HG02885 (cell line): Measurements from ENCODE around the gene LMF2.
A peak's percentile ranks its signal among the peaks of the same experiment; 100 is the strongest.
"Not testable (repeated sequence)": the region's sequence is repeated elsewhere in the genome, so short reads cannot be mapped to it uniquely, and the experiment has no call there.

Experiments
- ATAC-seq: cut with Tn5 transposase; IDR thresholded peaks from one replicate; pipeline ENCODE4 v1.9.1; 2021; ENCODE audit warnings: mild to moderate bottlenecking; ENCODE audit not compliant: unreplicated experiment, poor library complexity

Gene LMF2

DNA sequence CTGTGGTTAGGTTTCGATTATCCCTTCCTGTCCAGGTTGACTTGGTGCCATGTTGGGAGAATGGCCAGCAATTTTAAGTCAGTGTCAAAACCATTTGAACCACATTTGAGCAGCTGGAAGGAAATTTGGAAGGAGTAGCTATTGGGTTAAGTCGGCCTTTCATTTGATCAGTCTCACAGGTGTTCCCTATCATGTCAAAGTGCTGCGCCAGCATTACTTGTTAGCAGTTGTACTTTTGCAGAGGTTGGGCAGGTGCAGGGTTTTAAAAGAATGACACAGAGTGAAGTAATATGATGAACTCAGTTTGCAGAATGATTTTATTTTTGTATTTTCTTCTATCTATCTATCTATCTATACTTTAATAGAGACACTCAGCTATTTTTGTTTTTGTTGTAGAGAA lies 28.7 kb upstream of the LMF2 start:
- no peak for ATAC-seq

DNA sequence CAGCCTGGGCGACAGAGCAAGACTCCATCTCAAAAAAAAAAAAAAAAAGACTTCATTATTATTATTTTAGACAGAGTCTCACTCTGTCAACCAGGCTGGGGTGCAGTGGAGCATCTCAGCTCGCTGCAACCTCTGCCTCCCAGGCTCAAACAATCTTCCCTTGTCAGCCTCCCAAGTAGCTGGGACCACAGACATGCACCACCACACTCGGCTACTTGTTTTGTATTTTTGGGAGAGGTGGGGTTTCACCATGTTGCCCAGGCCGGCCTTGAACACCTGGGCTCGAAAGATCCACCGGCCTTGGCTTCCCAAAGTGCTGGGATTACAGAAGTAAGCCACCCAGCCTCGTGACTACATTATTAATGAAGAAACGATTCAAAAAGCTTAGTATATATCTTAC lies 27.6 kb upstream of the LMF2 start:
- ATAC-seq = no peak

DNA sequence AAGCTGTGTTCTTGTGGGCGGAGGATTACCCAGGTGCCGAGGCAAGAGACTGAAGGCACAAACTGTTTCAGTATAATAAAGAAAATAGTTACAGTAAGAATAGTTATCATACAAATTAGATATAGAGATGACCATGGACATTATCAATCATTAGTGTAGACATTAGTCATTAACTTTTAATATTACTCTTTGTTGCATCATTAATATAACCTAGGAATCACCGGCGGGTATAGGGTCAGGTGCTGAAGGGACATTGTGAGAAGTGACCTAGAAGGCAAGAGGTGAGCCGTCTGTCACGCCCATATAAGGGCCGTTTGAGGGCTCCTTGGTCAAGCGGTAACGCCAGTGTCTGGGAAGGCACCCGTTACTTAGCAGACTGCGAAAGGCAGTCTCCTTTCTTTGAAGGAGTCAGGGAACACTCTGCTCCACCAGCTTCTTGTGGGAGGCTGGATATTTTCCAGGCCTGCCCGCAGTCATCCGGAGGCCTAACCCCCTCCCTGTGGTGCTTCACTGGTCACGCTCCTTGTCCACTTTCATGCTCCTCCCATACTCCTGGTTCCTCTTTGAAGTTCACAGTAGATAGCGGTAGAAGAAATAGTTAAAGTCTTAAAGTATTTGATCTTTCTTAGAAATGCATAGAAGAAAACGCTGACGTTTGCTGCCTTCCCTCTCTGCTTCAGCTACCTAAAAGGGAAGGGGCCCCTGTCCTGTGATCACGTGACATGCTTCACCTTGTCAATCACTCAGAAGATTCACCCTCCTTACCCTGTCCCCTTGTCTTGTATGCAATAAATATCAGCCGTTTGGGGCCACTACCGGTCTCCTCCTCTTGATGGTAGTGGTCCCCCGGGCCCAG lies 26.6 kb upstream of the LMF2 start:
- not testable (repeated sequence) for ATAC-seq

DNA sequence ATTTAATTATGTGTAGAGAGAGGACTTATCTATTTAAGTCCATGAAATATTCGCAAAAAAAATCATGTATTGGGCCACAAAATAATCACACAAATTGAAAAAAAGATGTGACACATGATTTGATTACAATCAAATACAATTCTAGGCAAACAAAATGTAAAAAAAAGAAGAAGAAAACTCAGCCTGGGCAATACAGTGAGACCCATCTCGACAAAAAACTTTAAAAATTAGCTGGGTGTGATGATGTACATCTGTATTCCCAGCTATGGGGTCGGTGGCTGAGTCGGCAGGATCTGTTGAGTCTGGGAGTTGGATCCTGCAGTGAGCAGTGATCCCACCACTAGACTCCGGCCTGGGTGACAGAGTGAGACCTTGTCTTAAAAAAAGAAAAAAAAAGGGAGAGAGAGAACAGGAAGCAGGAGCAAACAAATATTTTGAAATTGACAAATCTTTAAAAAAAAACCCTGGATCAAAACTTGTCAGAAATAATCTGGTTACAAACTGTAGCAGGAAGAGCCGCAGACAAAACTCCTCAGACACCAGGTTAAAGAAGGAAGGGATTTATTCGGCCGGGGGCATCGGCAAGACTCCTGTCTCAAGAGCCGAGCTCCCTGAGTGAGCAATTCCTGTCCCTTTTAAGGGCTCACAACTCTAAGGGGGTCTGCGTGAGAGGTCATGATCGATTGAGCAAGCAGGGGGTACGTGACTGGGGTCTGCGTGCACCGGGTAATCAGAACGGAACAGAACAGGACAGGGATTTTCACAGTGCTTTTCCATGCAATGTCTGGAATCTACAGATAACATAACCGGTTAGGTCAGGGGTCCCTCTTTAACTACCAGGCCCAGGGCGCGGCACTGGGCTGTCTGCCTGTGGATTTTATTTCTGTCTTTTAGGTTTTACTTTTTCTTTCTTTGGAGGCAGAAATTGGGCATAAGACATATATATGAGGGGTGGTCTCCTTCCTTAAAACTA lies 25.6 kb upstream of the LMF2 start:
- ATAC-seq = no peak

DNA sequence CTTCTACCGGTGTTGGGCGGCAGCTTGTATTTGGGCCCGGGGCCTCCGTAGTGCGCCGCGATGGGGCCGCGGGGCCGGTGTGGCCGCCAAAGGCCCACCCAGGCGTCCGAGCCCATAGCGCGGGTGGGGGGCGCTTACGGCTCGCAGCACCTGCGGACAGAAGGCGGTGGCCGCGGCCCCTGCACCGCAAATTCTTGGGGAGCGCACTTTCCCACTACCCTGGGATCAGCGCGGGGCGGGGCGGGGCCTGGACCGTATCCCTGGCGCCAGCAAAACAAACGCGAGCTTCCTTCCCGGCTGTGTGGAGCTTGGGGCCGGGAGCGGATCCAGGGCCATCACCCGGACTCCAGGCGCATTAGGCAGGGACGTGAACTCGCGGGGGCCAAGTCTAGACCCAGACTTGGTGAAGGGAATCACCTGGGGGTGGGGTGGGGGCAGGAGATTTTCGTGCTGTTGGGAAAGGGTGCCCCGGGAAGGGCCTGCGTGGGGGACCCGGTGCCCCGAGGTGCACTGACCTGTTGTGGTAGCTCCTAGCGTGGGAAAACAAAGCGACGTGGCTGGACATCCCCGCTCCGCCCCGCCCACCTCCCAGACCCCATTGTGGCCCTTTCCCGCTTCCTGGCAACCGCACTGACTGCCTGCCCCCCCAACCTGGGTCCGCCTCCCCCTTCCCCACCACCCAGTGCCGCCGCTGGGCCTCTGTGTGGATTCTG lies 24.6 kb upstream of the LMF2 start:
- no peak for ATAC-seq

DNA sequence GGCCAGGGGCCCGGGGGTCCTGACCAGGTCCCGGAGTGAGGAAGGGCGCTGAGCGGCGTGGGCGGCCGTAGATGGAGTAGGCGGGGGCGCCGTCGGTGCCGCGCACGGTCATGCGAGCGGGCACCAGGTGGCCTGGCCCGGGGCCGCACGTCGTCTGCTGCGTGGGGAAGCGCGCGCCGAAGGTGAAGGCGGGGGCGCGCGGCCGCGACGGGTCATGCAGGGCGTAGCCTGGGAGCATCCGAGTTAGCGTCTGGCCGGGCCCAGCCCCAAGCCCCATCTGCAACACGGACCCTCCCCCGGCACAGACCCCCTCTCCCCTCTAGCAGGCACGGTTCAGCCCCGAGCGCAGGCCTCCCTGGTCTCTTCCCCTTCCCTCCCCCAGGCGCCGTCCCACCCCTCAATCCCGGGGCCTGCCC lies 24.1 kb upstream of the LMF2 start:
- ATAC-seq = no peak

DNA sequence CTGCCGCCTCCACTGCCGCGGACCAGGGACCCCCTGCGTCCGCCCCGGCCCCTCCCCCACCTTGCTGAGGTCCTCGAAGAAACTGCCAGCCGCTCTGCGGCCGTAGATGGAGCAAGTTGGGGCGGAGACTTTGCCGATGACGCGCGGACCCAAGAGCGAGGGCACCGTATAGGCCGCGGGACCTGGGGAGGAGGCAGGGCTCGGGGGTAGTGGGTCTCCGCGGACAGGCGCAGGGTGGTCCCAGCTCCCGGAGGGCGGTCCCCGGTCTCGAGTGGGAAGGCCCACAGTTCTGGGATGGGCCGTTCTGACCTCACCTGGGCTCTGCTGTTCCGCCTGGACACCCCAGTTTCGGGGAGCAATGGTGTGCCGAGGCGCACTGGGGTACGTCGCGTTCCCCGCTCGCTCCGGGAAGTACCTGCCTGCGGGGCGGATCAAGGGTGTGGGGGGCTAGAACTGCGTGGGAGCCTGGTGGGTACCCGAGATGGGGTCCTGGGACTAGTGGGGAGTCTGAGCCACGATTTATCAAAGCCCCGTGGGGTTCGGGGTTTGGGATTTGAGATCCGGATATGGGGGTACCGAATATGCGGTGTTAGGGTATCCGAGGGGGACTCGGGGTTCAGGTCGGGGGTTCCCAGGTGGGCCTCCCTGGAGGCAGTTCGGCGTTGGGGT lies 23.5 kb upstream of the LMF2 start:
- no peak for ATAC-seq

DNA sequence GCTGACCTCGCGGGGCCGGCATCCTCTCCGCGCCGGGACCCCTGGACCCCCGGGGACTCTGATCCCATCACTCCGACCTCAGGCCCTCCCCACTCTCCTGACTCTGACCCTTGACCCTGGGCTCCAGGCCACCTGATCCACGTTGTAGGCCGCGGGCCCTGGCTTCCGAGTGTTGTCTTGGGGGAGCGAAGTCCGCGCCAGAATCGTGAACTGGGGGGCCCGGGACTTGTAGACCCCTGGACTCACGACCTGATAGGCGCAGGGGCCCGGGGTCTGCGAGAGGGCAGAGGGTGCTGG lies 23.0 kb upstream of the LMF2 start:
- ATAC-seq = peak; percentile 0

DNA sequence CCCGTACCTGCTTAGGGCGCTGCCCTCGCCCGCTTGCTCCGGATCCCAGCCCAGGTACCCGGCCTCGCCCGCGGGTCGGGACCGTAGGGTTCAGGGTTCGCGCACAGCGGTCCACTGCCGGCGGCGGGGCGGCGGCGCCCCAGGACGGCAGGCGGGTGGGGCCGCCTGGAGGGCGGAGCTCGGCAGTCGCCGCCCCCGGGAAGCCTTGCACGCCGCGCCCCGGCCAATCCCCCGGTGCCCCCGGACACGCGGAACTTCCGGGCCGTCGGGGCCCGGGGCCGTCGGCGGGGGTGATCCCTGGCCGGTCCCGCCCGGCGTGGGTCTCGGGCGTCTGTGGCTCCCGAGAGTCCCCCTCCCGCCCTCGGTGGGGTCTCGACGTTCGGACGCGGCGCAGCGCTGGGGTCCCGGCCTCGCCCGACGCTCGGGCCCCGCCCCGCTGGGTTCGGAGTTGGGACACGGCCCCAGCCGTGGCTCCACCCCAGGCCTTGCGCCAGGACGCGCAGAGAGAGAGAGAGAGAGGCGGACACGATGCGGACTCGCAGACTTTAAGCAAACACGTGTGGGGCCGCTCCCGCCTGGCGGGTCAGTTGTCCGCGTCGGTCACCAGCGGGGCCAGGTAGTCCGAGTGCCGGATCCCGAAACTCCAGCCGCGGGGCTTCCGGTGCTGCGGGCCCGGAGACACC lies 22.5 kb upstream of the LMF2 start, which contains the start of gene TYMP:
Gene TYMP (minus strand): TSS at position 116 of the 683 bp plus-strand sequence. CDS start 303 bp downstream, outside the sequence.
- peak; percentile 19 for ATAC-seq

DNA sequence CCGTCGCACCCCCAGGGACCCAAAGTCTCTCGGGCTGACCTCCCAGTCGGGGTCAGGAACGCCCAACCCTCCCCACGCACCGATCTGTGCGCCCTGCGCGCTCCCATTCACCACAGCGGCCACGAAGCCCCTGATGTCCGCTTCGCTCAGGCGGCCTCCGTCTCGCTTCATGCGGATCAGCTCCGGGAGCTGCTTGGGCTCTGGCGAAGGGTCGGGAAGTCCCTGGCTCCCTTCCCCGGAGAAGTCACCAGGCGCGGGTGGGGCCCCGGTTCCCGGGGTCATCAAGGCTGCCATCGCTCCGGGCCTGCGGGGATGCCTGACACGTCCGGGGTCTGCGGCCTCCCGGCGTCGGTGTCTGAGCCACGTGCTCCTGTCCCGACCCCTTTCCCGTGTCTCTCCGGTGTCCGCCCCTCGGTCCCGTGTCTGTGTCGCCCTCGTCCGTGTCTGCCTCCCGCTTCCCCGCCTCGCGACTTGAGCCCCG lies 22.0 kb upstream of the LMF2 start:
- ATAC-seq = no peak

DNA sequence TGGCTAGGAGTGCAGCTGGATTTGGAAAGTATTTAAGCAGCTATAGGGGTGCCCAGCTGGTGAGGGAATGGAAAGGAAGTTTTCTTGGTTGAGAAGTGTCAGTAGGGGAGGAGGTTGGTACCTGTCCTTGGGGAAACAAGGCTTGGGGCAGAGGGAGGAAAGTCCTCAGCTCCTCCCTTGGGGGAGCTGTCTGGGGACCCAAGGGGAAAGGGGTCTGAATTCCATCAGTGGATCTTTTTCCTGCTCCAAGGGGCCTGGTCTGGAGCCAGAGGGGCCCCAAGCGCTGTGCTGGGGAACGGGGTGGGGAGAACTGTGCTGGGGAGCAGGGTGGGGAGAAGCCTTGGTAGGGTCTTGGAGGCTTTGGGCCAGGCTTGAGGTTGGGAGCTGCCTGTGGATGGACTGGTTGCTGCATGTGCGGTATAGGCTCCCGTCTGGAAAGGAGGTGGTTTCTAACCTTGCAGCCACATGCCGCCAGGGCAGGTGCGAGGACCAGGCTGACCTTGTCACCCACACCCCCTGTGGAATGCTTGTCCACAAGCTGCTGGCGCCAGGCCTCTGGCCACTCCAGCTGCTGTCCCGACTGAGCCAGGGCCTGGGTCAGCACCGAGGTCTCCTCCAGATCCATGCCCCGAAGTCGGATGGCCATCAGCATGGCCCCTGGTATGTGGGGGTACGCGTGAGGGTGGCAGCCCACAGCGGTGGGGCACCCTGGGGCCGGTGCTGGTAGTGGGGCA lies 21.3 kb upstream of the LMF2 start:
- ATAC-seq = no peak

DNA sequence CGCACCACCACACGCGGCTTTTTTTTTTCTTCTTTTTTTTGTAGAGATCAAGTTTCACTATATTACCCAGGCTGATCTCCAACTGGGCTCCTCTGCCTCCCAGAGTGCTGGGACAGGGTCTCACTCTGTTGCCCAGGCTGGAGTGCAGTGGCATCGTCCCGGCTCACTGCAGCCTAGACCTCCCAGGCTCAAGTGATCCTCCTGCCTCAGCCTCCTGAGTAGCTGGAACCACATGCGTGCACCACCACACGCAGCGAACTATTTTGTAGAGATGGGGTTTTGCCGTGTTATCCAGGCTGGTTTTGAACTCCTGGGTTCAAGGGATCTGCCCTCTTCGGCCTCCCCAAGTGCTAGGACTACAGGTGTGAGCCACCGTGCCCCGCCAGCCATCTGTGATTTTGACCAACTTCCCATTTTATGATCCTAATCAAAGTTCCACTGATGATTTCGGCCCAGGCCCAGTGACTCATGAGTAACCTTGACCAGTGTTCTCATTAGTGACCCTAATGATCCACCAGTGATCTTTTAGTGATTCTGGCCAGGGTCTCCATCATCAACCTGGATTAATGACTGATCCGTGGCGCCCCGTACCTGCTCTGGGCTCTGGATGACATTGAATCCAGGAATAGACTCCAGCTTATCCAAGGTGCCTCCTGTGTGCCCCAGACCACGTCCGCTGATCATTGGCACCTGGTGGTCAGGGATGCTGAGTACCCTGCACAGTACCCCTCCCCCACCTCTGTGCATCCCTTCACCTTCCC lies 20.6 kb upstream of the LMF2 start:
- ATAC-seq = no peak

DNA sequence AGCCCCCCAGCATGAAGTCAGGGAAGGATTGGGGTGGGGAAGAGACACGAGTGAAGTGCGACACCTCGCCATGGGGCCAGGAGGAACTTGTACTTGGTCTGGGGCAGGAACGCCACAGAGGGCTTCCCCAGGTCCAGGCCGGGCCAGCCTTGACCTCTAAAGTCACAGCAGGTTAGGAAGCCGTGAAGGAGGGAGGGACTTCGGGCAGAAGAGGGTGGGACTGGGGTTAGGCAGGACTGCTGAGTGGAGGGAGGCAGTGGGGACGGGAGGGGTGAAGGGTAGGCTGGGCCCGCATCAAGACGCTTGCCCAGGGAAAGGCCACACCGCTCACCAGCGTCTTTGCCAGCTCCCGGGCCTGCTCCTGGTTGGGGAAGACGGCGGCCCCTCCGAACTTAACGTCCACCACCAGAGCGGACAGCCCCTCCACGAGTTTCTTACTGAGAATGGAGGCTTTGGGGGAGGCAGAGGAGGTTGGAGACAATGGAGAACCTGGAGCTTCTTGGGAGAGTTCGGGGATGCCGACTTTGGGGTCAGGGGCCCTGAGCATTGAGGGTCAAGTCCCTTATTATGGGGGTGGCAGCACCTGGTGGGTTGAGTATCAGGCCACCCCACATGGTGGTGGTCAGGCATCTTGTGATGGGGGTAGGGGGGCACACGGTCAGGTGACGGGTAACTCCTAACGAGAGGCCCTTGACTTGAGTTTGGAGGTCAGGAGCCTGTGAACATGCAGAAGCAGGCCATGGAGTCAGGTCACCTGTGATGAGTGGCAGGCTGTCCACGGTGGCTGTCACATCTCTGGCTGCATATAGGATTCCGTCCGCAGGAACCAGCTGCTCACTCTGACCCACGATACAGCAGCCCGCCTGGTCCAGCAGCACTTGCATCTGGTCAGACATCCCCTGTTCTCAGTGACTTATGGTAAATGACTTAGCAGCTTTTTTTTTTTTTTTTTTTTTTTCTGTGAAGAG lies 19.6 kb upstream of the LMF2 start:
- no peak for ATAC-seq

DNA sequence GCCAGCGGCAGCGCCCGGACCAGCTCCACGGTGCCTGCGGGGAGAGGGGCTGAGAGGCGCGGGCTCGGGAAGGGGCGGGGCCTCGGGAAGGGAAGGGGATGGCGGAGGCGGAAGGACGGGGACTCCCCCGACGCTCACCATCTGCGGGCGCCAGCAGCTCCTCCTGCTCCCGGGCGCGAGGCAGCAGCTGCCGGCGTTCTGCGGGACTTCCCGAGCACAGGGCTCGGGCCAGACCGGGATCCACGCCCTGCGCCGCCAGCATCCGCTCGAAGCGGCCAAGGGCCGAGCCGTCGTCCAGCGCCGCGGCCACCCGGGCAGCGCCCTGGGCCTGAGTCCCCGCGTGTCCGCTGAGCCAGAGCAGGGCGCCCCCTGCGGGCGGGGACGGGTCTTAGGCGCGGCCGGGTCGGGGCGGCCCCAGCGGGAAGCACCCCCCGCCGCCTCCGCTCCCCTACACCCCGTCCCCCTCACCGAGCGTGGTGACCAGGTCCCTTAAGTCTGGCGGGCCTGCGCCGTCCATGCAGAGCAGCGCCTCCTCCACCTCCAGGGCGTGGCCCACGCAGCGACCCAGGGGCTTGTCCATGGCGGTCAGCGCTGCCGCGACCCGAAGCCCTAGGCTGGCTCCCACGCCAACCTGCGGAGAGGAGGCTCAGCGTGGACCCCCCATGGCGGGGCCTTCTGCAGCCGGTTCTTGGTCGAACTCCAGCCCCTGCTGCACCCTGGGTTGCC lies 18.8 kb upstream of the LMF2 start:
- peak; percentile 33 for ATAC-seq

DNA sequence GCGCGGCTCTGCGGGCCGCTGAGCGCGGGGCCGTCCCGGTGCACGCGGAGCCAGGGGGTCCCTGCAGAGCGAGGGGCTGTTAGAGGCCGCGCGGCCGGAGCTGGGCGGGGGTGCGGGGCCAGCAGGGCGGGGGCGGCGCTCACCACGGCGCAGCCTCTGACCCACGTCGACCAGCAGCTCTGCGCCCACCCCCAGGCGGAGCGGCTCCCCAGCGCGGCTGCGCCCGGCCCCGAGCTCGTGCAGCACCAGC lies 18.3 kb upstream of the LMF2 start:
- no peak for ATAC-seq

DNA sequence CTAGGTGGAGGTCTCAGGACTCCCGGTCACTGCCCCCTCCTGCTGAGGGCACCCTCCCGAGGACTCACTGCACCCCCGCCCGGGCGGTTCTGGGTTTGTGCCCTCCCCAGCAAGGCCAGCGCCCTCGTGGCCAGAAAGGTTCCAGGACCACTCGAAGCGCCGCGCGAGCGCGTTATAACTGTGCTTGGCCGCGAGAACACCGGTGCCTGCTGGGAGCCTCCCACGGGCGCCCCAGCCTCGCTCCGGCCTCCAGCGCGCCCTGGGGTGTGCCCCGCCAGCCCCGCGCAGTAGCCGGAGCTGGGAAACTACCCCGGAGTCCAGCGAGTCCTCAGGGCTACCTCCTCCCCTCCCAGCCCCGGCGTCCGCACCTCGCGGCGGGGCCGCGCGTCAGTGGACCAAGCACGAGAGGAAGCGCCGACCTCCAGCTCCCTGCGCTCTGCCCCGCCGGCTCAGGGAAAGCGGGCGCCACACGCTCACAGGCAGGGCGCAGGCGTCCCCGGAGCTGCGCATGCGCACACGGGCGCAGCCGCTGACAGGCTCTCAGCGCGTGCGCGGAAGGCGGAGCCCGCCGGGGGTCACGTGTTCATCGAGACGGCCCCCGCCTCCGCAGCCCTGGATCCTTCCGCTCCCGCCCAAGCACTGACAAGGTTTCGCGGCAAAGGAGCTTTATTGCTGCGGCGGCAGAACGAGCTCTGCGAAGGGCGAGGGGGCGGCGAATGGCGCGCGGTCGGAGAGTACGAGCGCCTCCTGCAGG lies 17.8 kb upstream of the LMF2 start, which contains the start of gene SCO2:
Gene SCO2 (minus strand): TSS at position 495 of the 754 bp plus-strand sequence. CDS start 1,187 bp downstream, outside the sequence.
- peak; percentile 53 for ATAC-seq
